ENCODE results near the gene ATG4C.

DNA sequence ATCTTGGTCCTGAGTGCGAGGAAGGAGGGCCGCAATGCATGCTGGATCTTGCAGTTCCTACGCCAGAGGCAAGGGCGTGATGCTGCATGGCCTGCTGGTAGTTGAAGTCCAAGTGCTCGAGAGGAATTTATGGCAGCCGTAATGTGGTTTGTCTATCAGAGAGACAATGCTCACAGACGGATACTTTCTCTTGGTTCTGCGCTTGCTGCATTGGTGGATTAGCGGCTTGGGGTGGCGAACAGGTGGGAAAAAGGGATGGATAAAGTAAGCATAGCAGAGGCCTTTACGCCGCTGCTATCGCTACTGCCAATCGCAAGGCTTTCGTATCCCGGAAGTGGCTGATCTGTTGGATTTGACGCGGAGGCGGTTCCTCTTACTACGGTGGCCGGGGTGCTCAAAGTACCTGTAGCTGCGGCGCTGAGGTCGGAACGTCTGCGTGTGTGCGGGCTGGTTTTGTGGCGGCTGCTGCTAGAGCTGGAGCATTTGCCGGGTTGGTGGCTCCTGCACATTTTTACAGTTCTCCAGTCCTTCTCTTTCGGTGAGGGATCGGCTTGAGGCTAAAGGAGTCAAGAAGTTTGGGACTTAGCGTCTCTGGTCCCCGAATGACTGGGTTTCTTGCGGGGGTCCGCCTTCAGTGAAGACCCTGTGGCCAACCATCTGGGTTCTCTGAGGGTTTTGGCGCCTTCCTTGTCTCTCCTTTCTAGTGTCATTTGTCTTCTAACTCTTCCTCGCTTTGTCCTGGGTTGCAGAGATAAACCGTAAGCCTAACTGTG lies at the start of gene ATG4C:
- TF ChIP-seq CTCF (IDR thresholded peaks at IDR 0.05; ENCODE audit: low read depth, low read length, poor library complexity, severe bottlenecking) (no peak), EZH2phosphoT487 (IDR thresholded peaks at IDR 0.05; ENCODE audit: borderline replicate concordance, low read length) (no peak)
